GM18909 (cell line): ENCODE results near the gene CNOT1.
"Not testable (repeated sequence)": the region's sequence is repeated elsewhere in the genome, so short reads cannot be mapped to it uniquely, and the experiment has no call there.

Source experiments
- ATAC-seq: cut with Tn5 transposase; IDR thresholded peaks from one replicate; pipeline ENCODE4 v1.9.1; 2021; ENCODE audit warnings: mild to moderate bottlenecking; ENCODE audit not compliant: unreplicated experiment, poor library complexity

CNOT1 gene

GRCh38 chr16:58639230-58639629, 9.6 kb upstream of the CNOT1 start:
- no peak for ATAC-seq

- no peak for ATAC-seq
These were observed 8.8 kb upstream of the CNOT1 start for GRCh38 chr16:58638148-58639036.

- not testable (repeated sequence) for ATAC-seq
These were observed 7.4 kb upstream of the CNOT1 start for GRCh38 chr16:58637021-58637420.

- ATAC-seq: no peak
These were observed 6.8 kb upstream of the CNOT1 start for GRCh38 chr16:58636466-58636865.

- ATAC-seq: no peak
These were observed 5.9 kb upstream of the CNOT1 start for GRCh38 chr16:58635502-58635901.

- no peak for ATAC-seq
These were observed 4.7 kb upstream of the CNOT1 start for GRCh38 chr16:58634265-58634802.

- ATAC-seq: peak; percentile 1
These were observed 537 bp downstream of the CNOT1 start for GRCh38 chr16:58628845-58629732.

GRCh38 chr16:58624209-58624608, 5.4 kb downstream of the CNOT1 start:
- ATAC-seq: no peak

GRCh38 chr16:58620396-58620795, 9.2 kb downstream of the CNOT1 start:
- no peak for ATAC-seq

GRCh38 chr16:58615280-58615679, 14.3 kb downstream of the CNOT1 start:
- no peak for ATAC-seq

- ATAC-seq: no peak
These were observed 14.8 kb downstream of the CNOT1 start for GRCh38 chr16:58614860-58615259.

- ATAC-seq: no peak
These were observed 15.4 kb downstream of the CNOT1 start for GRCh38 chr16:58614212-58614611.

GRCh38 chr16:58612965-58613364, 16.7 kb downstream of the CNOT1 start:
- ATAC-seq: not testable (repeated sequence)

GRCh38 chr16:58608601-58609136, 21.0 kb downstream of the CNOT1 start:
- ATAC-seq: no peak

GRCh38 chr16:58605562-58605961, 24.1 kb downstream of the CNOT1 start:
- no peak for ATAC-seq

- ATAC-seq: no peak
These were observed 38.5 kb downstream of the CNOT1 start for GRCh38 chr16:58591083-58591482.

- ATAC-seq: no peak
These were observed 40.2 kb downstream of the CNOT1 start for GRCh38 chr16:58589326-58589905.

- no peak for ATAC-seq
These were observed 41.2 kb downstream of the CNOT1 start for GRCh38 chr16:58588406-58588805.

- ATAC-seq: no peak
These were observed 43.1 kb downstream of the CNOT1 start for GRCh38 chr16:58586340-58587030.
